Fibroblast of mammary gland (primary cell): ENCODE results near the gene MEX3D.

ENCODE experiments used
- DNase-seq: peaks from one replicate; pipeline ENCODE4 v3.0.0-alpha.2; 2010; ENCODE audit warnings: low read depth
- H3K4me3 ChIP-seq: 2 replicates; pipeline ENCODE4 v1.5.1; 2011; ENCODE audit warnings: low read depth, mild to moderate bottlenecking, low read length, moderate library complexity; ENCODE audit not compliant: control insufficient read depth
- CTCF ChIP-seq: conservative IDR thresholded peaks from 2 replicates; pipeline ENCODE4 v1.5.1; 2011; ENCODE audit warnings: low read depth, low read length, inconsistent platforms; ENCODE audit not compliant: control insufficient read depth, insufficient read depth

MEX3D gene

GRCh38 chr19:1511318-1512317, 56.5 kb downstream of the MEX3D start:
- no peak for DNase-seq
- no peak for TF ChIP-seq CTCF
- H3K4me3 ChIP-seq: no peak overlapping the region

DNA sequence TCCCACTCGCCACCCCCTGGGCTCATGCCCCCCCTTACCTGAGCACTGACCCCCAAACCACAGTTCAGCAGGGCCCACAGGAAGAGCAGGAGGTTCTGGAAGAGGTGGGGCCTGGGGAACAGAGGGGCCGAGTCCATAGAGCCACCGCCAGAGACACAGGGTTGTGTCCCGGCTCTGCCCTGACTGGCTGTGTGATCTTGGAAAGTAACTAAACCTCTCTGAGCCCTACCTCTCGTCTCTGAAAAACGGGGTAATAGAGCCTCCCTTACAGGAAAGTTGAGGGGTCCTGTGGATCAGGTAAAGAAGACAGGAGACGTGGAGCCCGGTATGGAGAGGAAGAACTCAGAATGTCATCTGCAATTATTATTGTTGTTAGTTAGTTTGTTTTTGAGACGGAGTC, 57.3 kb downstream of the MEX3D start:
- no peak for TF ChIP-seq CTCF
- no peak overlapping the region for H3K4me3 ChIP-seq
- no peak for DNase-seq

DNA sequence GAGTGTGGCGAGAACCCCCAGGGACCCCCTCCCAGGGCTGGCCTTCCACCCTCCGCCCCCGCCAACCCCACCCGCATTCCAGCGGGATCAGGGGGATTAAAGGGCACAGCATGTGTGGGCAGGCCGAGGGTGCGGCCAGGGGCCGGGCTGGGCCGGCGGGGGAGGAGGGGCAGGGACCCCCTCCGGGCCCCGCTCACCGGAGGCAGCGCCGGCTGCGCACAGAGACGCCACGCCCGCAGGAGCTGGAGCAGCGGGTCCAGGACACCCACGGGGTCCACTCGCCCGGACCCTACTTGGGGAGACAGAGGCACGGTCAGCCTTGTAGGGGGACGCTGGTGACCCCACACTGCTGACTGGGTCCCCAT, 57.7 kb downstream of the MEX3D start:
- DNase-seq: no peak
- TF ChIP-seq CTCF: no peak
- H3K4me3 ChIP-seq: no peak overlapping the region

- no peak for TF ChIP-seq CTCF
- no peak overlapping the region for H3K4me3 ChIP-seq
- no peak for DNase-seq
These were observed 58.3 kb downstream of the MEX3D start for GRCh38 chr19:1509602-1510441.

DNA sequence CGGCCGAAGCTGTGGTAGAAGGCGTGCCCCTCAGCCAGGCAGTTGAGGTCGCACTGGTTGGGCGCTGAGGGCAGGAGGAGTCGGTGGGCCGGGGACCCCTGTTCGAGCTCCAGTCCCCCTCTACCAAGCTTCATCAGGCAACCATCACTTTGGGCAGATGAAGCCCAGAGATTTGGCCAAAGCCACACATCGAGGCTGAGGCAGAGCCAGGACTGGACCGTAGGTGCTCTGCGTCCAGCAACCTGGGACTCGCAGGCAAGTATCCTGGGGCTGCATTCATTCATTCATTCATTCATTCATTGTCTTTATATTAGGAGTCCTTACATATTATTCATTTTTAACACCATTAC, 59.6 kb downstream of the MEX3D start:
- DNase-seq: no peak
- H3K4me3 ChIP-seq: no peak overlapping the region
- no peak for TF ChIP-seq CTCF

DNA sequence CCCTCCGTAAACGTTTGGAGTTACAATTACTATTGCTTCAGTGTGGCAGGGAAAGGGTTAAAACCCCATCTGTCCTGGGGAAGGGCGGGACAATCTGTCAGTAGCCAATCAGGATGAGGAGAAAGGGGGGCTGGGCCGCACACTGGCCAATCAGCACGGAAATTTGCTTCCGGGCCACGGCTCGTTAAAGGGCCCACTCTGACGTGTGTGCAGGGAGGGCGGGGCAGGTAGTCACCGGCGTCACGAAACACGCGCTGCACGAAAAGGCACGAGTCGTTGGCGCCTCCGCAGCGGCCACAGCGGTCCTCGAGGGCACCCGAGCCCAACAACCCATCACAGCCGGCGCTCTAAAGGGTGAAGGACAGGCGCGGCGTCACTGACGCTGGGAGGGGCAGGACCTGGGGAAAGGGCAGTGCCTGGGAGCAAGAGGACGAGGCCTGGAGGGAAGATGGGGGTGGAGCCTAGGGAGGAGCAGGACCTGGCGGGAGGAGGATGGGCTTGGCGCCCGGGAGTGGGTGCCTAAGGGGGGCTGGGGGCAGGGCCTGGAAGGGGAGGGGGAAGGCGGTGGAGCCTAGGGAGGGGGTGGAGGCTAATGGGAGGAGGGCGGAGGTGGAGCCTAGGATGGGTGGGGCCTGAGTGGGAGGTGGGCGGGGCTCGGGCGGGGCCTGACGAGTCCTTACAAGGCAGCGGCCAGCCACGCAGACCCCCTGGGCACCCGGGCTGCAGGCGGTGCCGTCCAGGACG, 60.2 kb downstream of the MEX3D start:
- TF ChIP-seq CTCF: no peak
- H3K4me3 ChIP-seq: peak overlapping the region; percentile 49
- DNase-seq: peak; percentile 94
